ENCODE data around the gene TMEM89.

Gene TMEM89

GRCh38 chr3:48609088-48610005 lies 12.2 kb downstream of the TMEM89 start, which contains the start of gene UQCRC1:
Gene UQCRC1, minus strand, starts transcription at chr3:48609646. Its CDS starts 26 bp downstream, at chr3:48609620.
- peak; percentile 99 for DNase-seq (ENCODE audit: low spot score)

GRCh38 chr3:48607519-48607918 lies 14.1 kb downstream of the TMEM89 start:
- DNase-seq (ENCODE audit: low spot score) = no peak

- DNase-seq (ENCODE audit: low spot score) = no peak
Measured at GRCh38 chr3:48601622-48601994, 20.0 kb downstream of the TMEM89 start.

GRCh38 chr3:48600711-48601621 lies 20.6 kb downstream of the TMEM89 start:
- DNase-seq (ENCODE audit: low spot score) = no peak

GRCh38 chr3:48599509-48600285 lies 21.9 kb downstream of the TMEM89 start:
- DNase-seq (ENCODE audit: low spot score) = no peak

- DNase-seq (ENCODE audit: low spot score) = no peak
Measured at GRCh38 chr3:48599077-48599501, 22.5 kb downstream of the TMEM89 start.

- DNase-seq (ENCODE audit: low spot score) = no peak
Measured at GRCh38 chr3:48598323-48599076, 23.1 kb downstream of the TMEM89 start.

- no peak for DNase-seq (ENCODE audit: low spot score)
Measured at GRCh38 chr3:48597408-48597800, 24.2 kb downstream of the TMEM89 start.

- DNase-seq (ENCODE audit: low spot score) = no peak
Measured at GRCh38 chr3:48596676-48597407, 24.7 kb downstream of the TMEM89 start.

- no peak for DNase-seq (ENCODE audit: low spot score)
Measured at GRCh38 chr3:48596157-48596556, 25.4 kb downstream of the TMEM89 start.

GRCh38 chr3:48595526-48596121 lies 25.9 kb downstream of the TMEM89 start:
- no peak for DNase-seq (ENCODE audit: low spot score)

GRCh38 chr3:48595075-48595525 lies 26.5 kb downstream of the TMEM89 start, which contains the start of gene COL7A1:
Gene COL7A1, minus strand, starts transcription at chr3:48595329. Its CDS starts 170 bp downstream, at chr3:48595159.
- peak; percentile 64 for DNase-seq (ENCODE audit: low spot score)

- DNase-seq (ENCODE audit: low spot score) = no peak
Measured at GRCh38 chr3:48594417-48595049, 27.0 kb downstream of the TMEM89 start.

GRCh38 chr3:48593337-48593736 lies 28.2 kb downstream of the TMEM89 start:
- no peak for DNase-seq (ENCODE audit: low spot score)

- no peak for DNase-seq (ENCODE audit: low spot score)
Measured at GRCh38 chr3:48592519-48593087, 29.0 kb downstream of the TMEM89 start.

- no peak for DNase-seq (ENCODE audit: low spot score)
Measured at GRCh38 chr3:48591886-48592518, 29.6 kb downstream of the TMEM89 start.

GRCh38 chr3:48591436-48591835 lies 30.1 kb downstream of the TMEM89 start:
- DNase-seq (ENCODE audit: low spot score) = no peak

- no peak for DNase-seq (ENCODE audit: low spot score)
Measured at GRCh38 chr3:48588230-48588629, 33.3 kb downstream of the TMEM89 start.
